B cell (primary cell): ENCODE measurements around the gene PHACTR1. TPM values are rescaled to one million over a fixed set of nuclear protein-coding genes. Genes with fewer than 3 reads are reported as not detected.

Source experiments
- ATAC-seq: fragments of 200-7000 bp; cut with Tn5 transposase; one replicate; pipeline ENCODE4 v1.10.0; 2021; ENCODE audit warnings: low read depth, mild to moderate bottlenecking, moderate number of reproducible peaks, moderate library complexity
- CTCF ChIA-PET: fragments of 350-600 bp; sonication (Branson Sonifier 250); formaldehyde crosslinking; loops from one replicate; lab custom pipeline; 2021; ENCODE audit warnings: antibody characterized with exemption, inconsistent platforms; lab: Charles Lee
- POLR2A ChIA-PET: fragments of 350-600 bp; sonication (Branson Sonifier 250); formaldehyde crosslinking; loops from one replicate; lab custom pipeline; 2021; ENCODE audit warnings: antibody characterized with exemption; lab: Charles Lee
- DNase-seq: peaks from one replicate; pipeline ENCODE4 v3.0.0; 2013
- H2AFZ ChIP-seq: 2 replicates; pipeline ENCODE4 v1.6.1; 2012; ENCODE audit warnings: mild to moderate bottlenecking, low read depth, low read length; ENCODE audit not compliant: insufficient read depth, poor library complexity, severe bottlenecking
- H3K27ac ChIP-seq, 2 donors: 1 replicate in 1 of 2; 2 replicates in 1 of 2; pipeline ENCODE4 v1.5.1; 2012 to 2013; ENCODE audit warnings: low read length in 2 of 2, mild to moderate bottlenecking in 2 of 2, moderate library complexity in 1 of 2
- H3K27me3 ChIP-seq, 4 experiments: fragments of 200-600 bp in 1 of 4; sonication (generic) in 1 of 4; replicated peaks in 1 of 4; 1 replicate in 2 of 4; 2 replicates in 2 of 4; pipeline versions ENCODE4 v1.6.1 to v1.7.0; 2013 to 2016; ENCODE audit warnings: low read length in 3 of 4, mild to moderate bottlenecking in 2 of 4, mixed read lengths in 1 of 4, moderate library complexity in 1 of 4; ENCODE audit not compliant: insufficient read depth in 4 of 4, control insufficient read depth in 3 of 4; ENCODE audit errors: control extremely low read depth in 1 of 4
- H3K36me3 ChIP-seq, 2 experiments: replicated peaks in 1 of 2; 1 replicate in 1 of 2; 2 replicates in 1 of 2; pipeline versions ENCODE4 v1.6.1 to v1.7.1; 2013; ENCODE audit warnings: low read length in 1 of 2; ENCODE audit not compliant: insufficient read depth in 2 of 2, control insufficient read depth in 1 of 2; ENCODE audit errors: control extremely low read depth in 1 of 2, extremely low read depth in 1 of 2
- H3K4me1 ChIP-seq, 2 donors: fragments of 200-600 bp in 1 of 2; sonication (generic) in 1 of 2; 1 replicate in 1 of 2; 2 replicates in 1 of 2; pipeline versions ENCODE4 v1.5.1 to v1.6.1; 2013 to 2017; ENCODE audit warnings: low read length in 2 of 2; ENCODE audit not compliant: control insufficient read depth in 2 of 2, insufficient read depth in 2 of 2
- H3K4me2 ChIP-seq: replicated peaks from 2 replicates; pipeline ENCODE3; 2012; ENCODE audit warnings: mild to moderate bottlenecking, low read depth, low read length; ENCODE audit not compliant: poor library complexity, severe bottlenecking
- H3K4me3 ChIP-seq, 5 experiments: fragments of 200-600 bp in 1 of 5; sonication (generic) in 1 of 5; 1 replicate in 3 of 5; 2 replicates in 2 of 5; pipeline versions ENCODE4 v1.5.1 to v1.7.0; 2011 to 2016; ENCODE audit warnings: low read length in 4 of 5, mild to moderate bottlenecking in 4 of 5, low read depth in 2 of 5, control low read depth in 1 of 5, moderate library complexity in 1 of 5; ENCODE audit not compliant: insufficient read depth in 1 of 5; ENCODE audit errors: control extremely low read depth in 1 of 5, extremely low read depth in 1 of 5
- H3K79me2 ChIP-seq: fragments of 200-600 bp; sonication (generic); one replicate; pipeline ENCODE4 v1.6.0; 2016; ENCODE audit warnings: low read length; ENCODE audit not compliant: control insufficient read depth, insufficient read depth
- H3K9ac ChIP-seq: fragments of 200-600 bp; sonication (generic); 2 replicates; pipeline ENCODE4 v1.6.1; 2017; ENCODE audit warnings: mild to moderate bottlenecking, low read length, moderate library complexity
- H3K9me3 ChIP-seq, 3 donors: one replicate each; pipeline versions ENCODE4 v1.6.1 to v1.7.1; 2013; ENCODE audit warnings: low read length in 2 of 3; ENCODE audit not compliant: control insufficient read depth in 2 of 3, insufficient read depth in 1 of 3; ENCODE audit errors: control extremely low read depth in 1 of 3
- H4K20me1 ChIP-seq: 2 replicates; pipeline ENCODE4 v1.6.0; 2012; ENCODE audit warnings: mild to moderate bottlenecking, low read length; ENCODE audit not compliant: insufficient read depth, control insufficient read depth, poor library complexity, severe bottlenecking
- H3K27ac Mint-ChIP-seq: one replicate; pipeline ENCODE4 v1.8.0; 2021; ENCODE audit warnings: mixed read lengths
- H3K27me3 Mint-ChIP-seq: one replicate; pipeline ENCODE4 v1.8.0; 2021; ENCODE audit warnings: mixed read lengths
- H3K4me1 Mint-ChIP-seq: one replicate; pipeline ENCODE4 v1.8.0; 2021; ENCODE audit warnings: mixed read lengths
- H3K4me3 Mint-ChIP-seq: one replicate; pipeline ENCODE4 v1.8.0; 2021; ENCODE audit warnings: mixed read lengths
- H3K9me3 Mint-ChIP-seq: one replicate; pipeline ENCODE4 v1.8.0; 2022; ENCODE audit warnings: mixed read lengths; ENCODE audit not compliant: insufficient read depth
- CTCF ChIP-seq: fragments of 200-600 bp; IDR thresholded peaks from one replicate; pipeline ENCODE4 v1.8.0; 2022; ENCODE audit warnings: antibody characterized with exemption, mild to moderate bottlenecking
- EZH2 ChIP-seq: IDR thresholded peaks from 2 replicates; pipeline ENCODE4 v1.6.1; 2012; ENCODE audit warnings: borderline replicate concordance, low read depth, mild to moderate bottlenecking, moderate library complexity, low read length; ENCODE audit not compliant: insufficient read depth, poor library complexity, severe bottlenecking
- WGBS: methylation state at CpG from one replicate; pipeline ENCODE4 v1.1.5; 2013; ENCODE audit warnings: missing lambda C conversion rate; ENCODE audit not compliant: insufficient coverage; 5-methylcytosine and 5-hydroxymethylcytosine counted together
- intact Hi-C: fragments of 100-400 bp; cut with micrococcal nuclease; formaldehyde crosslinking; loops from one replicate; pipeline ENCODE4 v1.10.0; 2022
- polyA plus RNA-seq: library from polyadenylated mRNA; depleted of rRNA; stranded (reverse); fragments of >200 nt; gene quantifications from 2 replicates; pipeline ENCODE4 v1.2.3, GENCODE V29; 2012
- total RNA-seq, 2 donors: library from RNA; stranded (reverse); fragments of 120-200 nt in 1 of 2; gene quantifications; 1 replicate in 1 of 2; 2 replicates in 1 of 2; pipeline versions ENCODE4 v1.2.3 to v1.2.4, GENCODE V29; 2013 to 2022

The PHACTR1 gene
- total and polyA plus RNA-seq, 2 donors (not counting 1 experiment from before 2014, with no cell fraction given), result 30.2 to 129 TPM

- no peaks in the 10 kb centered on the region for H3K4me1 ChIP-seq
- no peak for TF ChIP-seq EZH2
- TF ChIP-seq CTCF, result no peak
- H3K27me3 Mint-ChIP-seq, result peaks cover 16% of the 10 kb centered on the region
- DNase-seq (no peak), ATAC-seq (no peak)
- H3K27ac Mint-ChIP-seq, result no peak overlapping the region
- no peaks in the 10 kb centered on the region for H3K36me3 ChIP-seq
- WGBS, result 86% methylated on average over 1 of the region's 2 CpGs
- intact Hi-C loops, result no loop called here
- H2AFZ ChIP-seq, result no peak overlapping the region
- H3K4me2 ChIP-seq, result no peak overlapping the region
- H3K4me3 ChIP-seq, result no peak overlapping the region
- H3K9ac ChIP-seq, result no peak overlapping the region
- no peaks in the 10 kb centered on the region for H3K27me3 ChIP-seq
- H4K20me1 ChIP-seq, result no peaks in the 10 kb centered on the region
- peaks cover 4% of the 10 kb centered on the region for H3K9me3 Mint-ChIP-seq
- no peaks in the 10 kb centered on the region for H3K79me2 ChIP-seq
- peaks cover 0 to 4% (median 0%) of the 10 kb centered on the region in 3 donors for H3K9me3 ChIP-seq
- no peak overlapping the region for H3K27ac ChIP-seq
- ChIA-PET CTCF (no interaction called here), POLR2A (no interaction called here)
- no peak overlapping the region for H3K4me3 Mint-ChIP-seq
- H3K4me1 Mint-ChIP-seq, result no peaks in the 10 kb centered on the region
Measured at GRCh38 chr6:13045676-13046075, 329.1 kb downstream of the PHACTR1 start.

GRCh38 chr6:13046084-13046483, 329.5 kb downstream of the PHACTR1 start:
- peaks cover 0 to 4% (median 0%) of the 10 kb centered on the region in 3 donors for H3K9me3 ChIP-seq
- ChIA-PET POLR2A (no interaction called here), CTCF (no interaction called here)
- DNase-seq, result no peak
- intact Hi-C loops, result no loop called here
- H3K79me2 ChIP-seq, result no peaks in the 10 kb centered on the region
- Mint-ChIP-seq H3K4me1 (no peaks in the 10 kb centered on the region), H3K9me3 (peaks cover 4% of the 10 kb centered on the region), H3K27ac (no peak overlapping the region), H3K4me3 (no peak overlapping the region), H3K27me3 (peaks cover 19% of the 10 kb centered on the region)
- TF ChIP-seq EZH2 (no peak), CTCF (no peak)
- no peak overlapping the region for H2AFZ ChIP-seq
- no peak overlapping the region for H3K4me2 ChIP-seq
- ATAC-seq, result no peak
- WGBS, result 100% methylated on average over 1 of the region's 4 CpGs
- H4K20me1 ChIP-seq, result no peaks in the 10 kb centered on the region
- H3K4me1 ChIP-seq, result no peaks in the 10 kb centered on the region
- H3K27me3 ChIP-seq, result no peaks in the 10 kb centered on the region
- H3K4me3 ChIP-seq, result no peak overlapping the region
- no peaks in the 10 kb centered on the region for H3K36me3 ChIP-seq
- no peak overlapping the region for H3K9ac ChIP-seq
- H3K27ac ChIP-seq, result no peak overlapping the region
